HG02884 (cell line): ENCODE measurements around the gene TRIOBP.

Experiments used
- ATAC-seq: cut with Tn5 transposase; IDR thresholded peaks from one replicate; pipeline ENCODE4 v1.9.1; 2021; ENCODE audit warnings: mild to moderate bottlenecking, moderate library complexity; ENCODE audit not compliant: unreplicated experiment

Gene TRIOBP

GRCh38 chr22:37665487-37665886, 31.4 kb upstream of the TRIOBP start:
- ATAC-seq: no peak

GRCh38 chr22:37669586-37669985, 27.3 kb upstream of the TRIOBP start:
- ATAC-seq: no peak

GRCh38 chr22:37672206-37672919, 24.5 kb upstream of the TRIOBP start:
- no peak for ATAC-seq

GRCh38 chr22:37672920-37673455, 23.9 kb upstream of the TRIOBP start:
- ATAC-seq: no peak

- ATAC-seq: no peak
These were observed 22.6 kb upstream of the TRIOBP start for GRCh38 chr22:37674248-37674647.

GRCh38 chr22:37674951-37675929, 21.6 kb upstream of the TRIOBP start, which contains the start of gene LGALS1:
Gene LGALS1 (plus strand): TSS chr22:37675636. CDS start chr22:37675703, 67 bp downstream.
- ATAC-seq: peak; percentile 45

- peak; percentile 3 for ATAC-seq
These were observed 20.7 kb upstream of the TRIOBP start for GRCh38 chr22:37675930-37676735.

GRCh38 chr22:37676736-37677492, 19.9 kb upstream of the TRIOBP start:
- peak; percentile 41 for ATAC-seq

GRCh38 chr22:37677493-37677974, 19.3 kb upstream of the TRIOBP start:
- ATAC-seq: peak; percentile 4

- no peak for ATAC-seq
These were observed 18.5 kb upstream of the TRIOBP start for GRCh38 chr22:37678372-37678771.

GRCh38 chr22:37679670-37680069, 17.2 kb upstream of the TRIOBP start:
- ATAC-seq: no peak

GRCh38 chr22:37680191-37680851, 16.5 kb upstream of the TRIOBP start:
- no peak for ATAC-seq

- no peak for ATAC-seq
These were observed 15.8 kb upstream of the TRIOBP start for GRCh38 chr22:37681001-37681424.

GRCh38 chr22:37681556-37682049, 15.2 kb upstream of the TRIOBP start:
- no peak for ATAC-seq

GRCh38 chr22:37684803-37685615, 11.8 kb upstream of the TRIOBP start:
- no peak for ATAC-seq

- ATAC-seq: peak; percentile 70
These were observed 10.6 kb upstream of the TRIOBP start, which contains the start of gene NOL12 for GRCh38 chr22:37686002-37686982. Gene NOL12 (plus strand): TSS chr22:37686343. CDS start chr22:37686393, 50 bp downstream.

GRCh38 chr22:37690407-37690806, 6.4 kb upstream of the TRIOBP start:
- ATAC-seq: no peak
